CD14-positive monocyte (primary cell): ENCODE results near the gene BLMH. TPM values are rescaled to one million over a fixed set of nuclear protein-coding genes. Genes with fewer than 3 reads are reported as not detected.

Experiments
- DNase-seq, 3 donors: peaks; one replicate each; pipeline ENCODE4 v3.0.0-alpha.2; 2011 to 2022
- H2AFZ ChIP-seq: 2 replicates; pipeline ENCODE4 v1.6.0; 2012; ENCODE audit warnings: mild to moderate bottlenecking, low read depth, low read length, inconsistent platforms; ENCODE audit not compliant: insufficient read depth, poor library complexity, severe bottlenecking
- H3K27ac ChIP-seq, 2 donors: 1 replicate in 1 of 2; 2 replicates in 1 of 2; pipeline ENCODE4 v1.5.1; 2012 to 2013; ENCODE audit warnings: low read length in 2 of 2, control low read depth in 1 of 2, inconsistent platforms in 1 of 2, low read depth in 1 of 2, mild to moderate bottlenecking in 1 of 2
- H3K27me3 ChIP-seq, 2 donors: one replicate each; pipeline versions ENCODE4 v1.6.0 to v1.6.1; 2011 to 2013; ENCODE audit warnings: low read length in 2 of 2; ENCODE audit not compliant: control insufficient read depth in 2 of 2, insufficient read depth in 2 of 2
- H3K36me3 ChIP-seq, 2 donors: replicated peaks in 1 of 2; 1 replicate in 1 of 2; 2 replicates in 1 of 2; pipeline versions ENCODE4 v1.5.1 to v1.6.1; 2012 to 2013; ENCODE audit warnings: low read length in 2 of 2, control low read depth in 1 of 2, inconsistent platforms in 1 of 2, mild to moderate bottlenecking in 1 of 2; ENCODE audit not compliant: insufficient read depth in 2 of 2, control insufficient read depth in 1 of 2
- H3K4me1 ChIP-seq, 2 donors: 1 replicate in 1 of 2; 2 replicates in 1 of 2; pipeline versions ENCODE4 v1.5.1 to v1.6.1; 2012 to 2013; ENCODE audit warnings: low read length in 2 of 2, control low read depth in 1 of 2, inconsistent platforms in 1 of 2, mild to moderate bottlenecking in 1 of 2, moderate library complexity in 1 of 2; ENCODE audit not compliant: insufficient read depth in 2 of 2, control insufficient read depth in 1 of 2
- H3K4me2 ChIP-seq: replicated peaks from 2 replicates; pipeline ENCODE3; 2012; ENCODE audit warnings: low read length, moderate library complexity, mild to moderate bottlenecking; ENCODE audit not compliant: poor library complexity, severe bottlenecking; ENCODE audit errors: extremely low read depth
- H3K4me3 ChIP-seq, 3 experiments: fragments of 200-600 bp in 1 of 3; sonication (generic) in 1 of 3; replicated peaks in 1 of 3; 1 replicate in 2 of 3; 2 replicates in 1 of 3; pipeline ENCODE4 v1.5.1; 2011 to 2013; ENCODE audit warnings: low read length in 3 of 3, mild to moderate bottlenecking in 3 of 3, control low read depth in 2 of 3, low read depth in 2 of 3, inconsistent platforms in 1 of 3, moderate library complexity in 1 of 3
- H3K79me2 ChIP-seq: 2 replicates; pipeline ENCODE4 v1.6.0; 2012; ENCODE audit warnings: mild to moderate bottlenecking, control low read depth, inconsistent platforms, low read length, moderate library complexity; ENCODE audit not compliant: insufficient read depth
- H3K9ac ChIP-seq: 2 replicates; pipeline ENCODE4 v1.6.0; 2017; ENCODE audit warnings: low read length, mild to moderate bottlenecking; ENCODE audit not compliant: insufficient read depth, poor library complexity, severe bottlenecking
- H3K9me3 ChIP-seq, 2 donors: replicated peaks in 1 of 2; 1 replicate in 1 of 2; 2 replicates in 1 of 2; pipeline versions ENCODE4 v1.5.1 to v1.6.1; 2012 to 2013; ENCODE audit warnings: low read length in 2 of 2, control low read depth in 1 of 2; ENCODE audit not compliant: control insufficient read depth in 1 of 2, insufficient read depth in 1 of 2
- H4K20me1 ChIP-seq: 2 replicates; pipeline ENCODE4 v1.6.0; 2012; ENCODE audit warnings: mild to moderate bottlenecking, low read length, control low read depth, moderate library complexity; ENCODE audit not compliant: insufficient read depth
- H3K27ac Mint-ChIP-seq, 7 donors: one replicate each; pipeline ENCODE4 v1.8.0; 2020; ENCODE audit warnings: mild to moderate bottlenecking in 7 of 7, mixed read lengths in 7 of 7, moderate library complexity in 6 of 7, inconsistent platforms in 2 of 7
- H3K27me3 Mint-ChIP-seq, 3 donors: one replicate each; pipeline ENCODE4 v1.8.0; 2021 to 2022; ENCODE audit warnings: low read depth in 3 of 3, mild to moderate bottlenecking in 3 of 3, mixed read lengths in 3 of 3, moderate library complexity in 3 of 3, inconsistent platforms in 1 of 3
- H3K36me3 Mint-ChIP-seq, 2 donors: one replicate each; pipeline ENCODE4 v1.8.0; 2020; ENCODE audit warnings: mixed read lengths in 2 of 2, inconsistent platforms in 1 of 2, mild to moderate bottlenecking in 1 of 2
- H3K4me1 Mint-ChIP-seq: one replicate; pipeline ENCODE4 v1.8.0; 2020; ENCODE audit warnings: mild to moderate bottlenecking, mixed read lengths
- H3K4me3 Mint-ChIP-seq, 2 donors: one replicate each; pipeline ENCODE4 v1.8.0; 2020; ENCODE audit warnings: mild to moderate bottlenecking in 2 of 2, mixed read lengths in 2 of 2, moderate library complexity in 1 of 2
- H3K9me3 Mint-ChIP-seq, 7 donors: one replicate each; pipeline ENCODE4 v1.8.0; 2020 to 2022; ENCODE audit warnings: mixed read lengths in 7 of 7, mild to moderate bottlenecking in 6 of 7, moderate library complexity in 6 of 7, inconsistent platforms in 2 of 7
- CTCF ChIP-seq: fragments of 200-600 bp; IDR thresholded peaks from one replicate; pipeline ENCODE4 v1.8.0; 2022; ENCODE audit warnings: antibody characterized with exemption, mild to moderate bottlenecking
- WGBS: methylation state at CpG from one replicate; pipeline ENCODE4 v1.1.5; 2013; ENCODE audit warnings: missing lambda C conversion rate; ENCODE audit not compliant: insufficient coverage; 5-methylcytosine and 5-hydroxymethylcytosine counted together
- intact Hi-C, 2 donors: fragments of 100-400 bp; cut with micrococcal nuclease; formaldehyde crosslinking; loops; one replicate each; pipeline versions ENCODE4 v1.15.0 to v1.15.1; 2023
- polyA plus RNA-seq, 3 donors: library from polyadenylated mRNA; depleted of rRNA in 1 of 3; unstranded in 2 of 3; stranded (reverse) in 1 of 3; fragments of 300-500 nt in 2 of 3; fragments of >200 nt in 1 of 3; fragmentation: Illumina TruSeq in 2 of 3; gene quantifications; 1 replicate in 2 of 3; 2 replicates in 1 of 3; pipeline ENCODE4 v1.2.3, GENCODE V29; 2012 to 2021

The BLMH gene
- polyA plus RNA-seq, 3 donors = 6.6 to 10.8 (median 10.4) TPM

- Histone ChIP-seq H3K36me3 (no peaks in the 10 kb centered on the region), H3K9ac (peak within 1 kb of the TSS; percentile 13), H2AFZ (peak within 1 kb of the TSS; percentile 54), H3K79me2 (no peaks in the 10 kb centered on the region), H3K9me3 (peaks cover 3 to 15% of the 10 kb centered on the region in 2 donors), H3K27ac (no peak within 1 kb of the TSS), H3K4me3 (peak within 1 kb of the TSS in 2 of 3 experiments; percentile 7 to 63), H3K27me3 (peaks cover 43 to 69% of the 10 kb centered on the region in 2 donors), H4K20me1 (no peaks in the 10 kb centered on the region), H3K4me1 (peaks cover 26 to 35% of the 10 kb centered on the region in 2 donors), H3K4me2 (peak within 1 kb of the TSS; percentile 75)
- intact Hi-C loops = no loop called here
- Mint-ChIP-seq H3K9me3 (peaks cover 0 to 33% (median 14%) of the 10 kb centered on the region in 7 donors), H3K27me3 (peaks cover 73 to 81% (median 76%) of the 10 kb centered on the region in 3 donors), H3K27ac (no peak within 1 kb of the TSS), H3K4me1 (peaks cover 45% of the 10 kb centered on the region), H3K36me3 (peaks cover 0 to 11% of the 10 kb centered on the region in 2 donors), H3K4me3 (peak within 1 kb of the TSS; percentile 72 to 84)
- WGBS = 5% methylated on average over 67 of the region's 82 CpGs
- DNase-seq = no peak
- TF ChIP-seq CTCF = no peak
Measured at GRCh38 chr17:30235386-30236296, 56.1 kb downstream of the BLMH start, which contains the start of gene SLC6A4. Gene SLC6A4, minus strand, starts transcription at chr17:30235697. Its CDS starts 13,739 bp downstream, at chr17:30221958.

- intact Hi-C loops = no loop called here
Measured at GRCh38 chr17:30234964-30235363, 56.8 kb downstream of the BLMH start.

More at GRCh38 chr17:30234964-30235363, 56.8 kb downstream of the BLMH start:
- H3K4me2 ChIP-seq = peak overlapping the region; percentile 75
- 51% methylated on average over 10 of the region's 12 CpGs for WGBS
- H3K36me3 Mint-ChIP-seq = peaks cover 0 to 11% of the 10 kb centered on the region in 2 donors
- H3K4me1 Mint-ChIP-seq = peaks cover 52% of the 10 kb centered on the region
- no peak for TF ChIP-seq CTCF
- no peak overlapping the region for H3K9ac ChIP-seq
- H3K79me2 ChIP-seq = no peaks in the 10 kb centered on the region
- H3K9me3 ChIP-seq = peaks cover 0 to 15% of the 10 kb centered on the region in 2 donors
- H3K36me3 ChIP-seq = no peaks in the 10 kb centered on the region
- peaks cover 32 to 42% of the 10 kb centered on the region in 2 donors for H3K4me1 ChIP-seq
- peaks cover 73 to 81% (median 76%) of the 10 kb centered on the region in 3 donors for H3K27me3 Mint-ChIP-seq
- H3K27me3 ChIP-seq = peaks cover 43 to 69% of the 10 kb centered on the region in 2 donors
- no peak overlapping the region for H3K27ac ChIP-seq
- no peak overlapping the region for H3K27ac Mint-ChIP-seq
- DNase-seq = no peak
- peaks cover 1 to 33% (median 10%) of the 10 kb centered on the region in 7 donors for H3K9me3 Mint-ChIP-seq
- H3K4me3 ChIP-seq = peak overlapping the region in 1 of 3 experiments; percentile 63
- H3K4me3 Mint-ChIP-seq = peak overlapping the region; percentile 59 to 84
- no peaks in the 10 kb centered on the region for H4K20me1 ChIP-seq
- peak overlapping the region; percentile 54 for H2AFZ ChIP-seq
